Measurements from ENCODE around the gene GABRB1. TPM values are rescaled to one million over a fixed set of nuclear protein-coding genes. Genes with fewer than 3 reads are reported as not detected.

GABRB1 gene
- total RNA-seq, 1 donor from 2014 or later: 0.20 TPM

DNA sequence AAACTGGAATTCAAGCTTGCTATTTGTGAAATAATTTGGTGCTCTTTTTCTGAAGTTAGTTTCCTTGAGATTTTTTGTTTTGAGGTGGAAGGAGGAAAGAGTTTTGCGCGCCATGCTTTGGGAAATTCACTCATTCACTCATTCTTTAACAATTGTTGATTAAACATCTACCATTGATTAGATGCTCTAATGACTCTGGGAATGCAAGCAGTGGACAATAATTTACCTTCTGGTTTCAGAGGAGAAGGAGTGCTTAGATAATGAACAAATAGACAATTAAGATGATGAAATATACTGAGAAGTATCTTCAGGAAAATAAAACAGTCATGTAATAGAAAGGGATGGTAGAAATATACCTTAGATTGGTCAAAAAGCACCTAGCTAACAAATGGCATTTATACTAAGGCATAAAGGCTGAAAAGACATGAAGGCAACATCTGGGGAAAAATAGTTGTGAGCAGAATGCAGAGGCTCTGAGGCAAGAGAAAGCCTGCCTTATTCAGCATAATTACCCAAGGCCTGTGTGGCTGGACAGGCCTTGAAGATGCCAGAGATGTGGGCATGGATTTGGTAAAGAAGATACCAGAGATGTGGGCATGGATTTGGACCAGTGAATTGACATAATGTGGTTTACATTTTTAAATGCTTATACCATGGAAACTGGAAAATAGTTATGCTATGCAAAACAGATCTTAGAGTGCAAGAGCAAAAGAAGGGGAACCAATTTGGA lies 434.9 kb downstream of the GABRB1 start:
- peak; percentile 90 for DNase-seq (ENCODE audit: low read depth)

DNA sequence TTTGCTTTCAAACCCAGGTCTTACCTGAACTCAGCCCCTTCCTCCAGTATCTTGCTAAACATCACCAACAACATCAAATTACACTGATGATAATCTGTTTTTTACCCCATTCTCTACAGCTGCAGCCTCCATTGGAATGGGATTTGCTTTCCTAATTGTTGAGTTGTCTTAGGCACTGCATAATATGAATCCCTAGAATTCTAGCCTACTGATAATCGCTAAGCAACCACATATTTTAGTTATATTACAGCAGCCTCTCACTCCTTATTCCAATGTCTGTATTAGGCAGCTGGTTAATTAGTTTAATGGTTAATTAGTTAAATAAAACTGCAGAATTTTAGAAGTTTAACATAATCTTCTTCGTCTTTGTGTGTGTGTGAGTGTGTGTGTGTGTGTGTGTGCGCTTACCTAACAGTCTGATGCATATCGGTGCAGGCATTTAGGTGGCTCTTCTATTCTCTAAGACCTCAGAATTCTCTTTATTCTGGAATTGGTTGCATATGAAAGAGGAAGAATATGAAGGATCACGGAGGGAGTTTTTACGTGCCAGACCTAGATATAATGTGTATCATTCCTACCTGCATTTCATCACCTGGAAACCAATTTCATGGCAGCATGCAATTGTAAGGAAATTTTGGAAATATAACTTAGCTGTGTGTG lies 437.5 kb downstream of the GABRB1 start:
- no peak for DNase-seq (ENCODE audit: low read depth)

DNA sequence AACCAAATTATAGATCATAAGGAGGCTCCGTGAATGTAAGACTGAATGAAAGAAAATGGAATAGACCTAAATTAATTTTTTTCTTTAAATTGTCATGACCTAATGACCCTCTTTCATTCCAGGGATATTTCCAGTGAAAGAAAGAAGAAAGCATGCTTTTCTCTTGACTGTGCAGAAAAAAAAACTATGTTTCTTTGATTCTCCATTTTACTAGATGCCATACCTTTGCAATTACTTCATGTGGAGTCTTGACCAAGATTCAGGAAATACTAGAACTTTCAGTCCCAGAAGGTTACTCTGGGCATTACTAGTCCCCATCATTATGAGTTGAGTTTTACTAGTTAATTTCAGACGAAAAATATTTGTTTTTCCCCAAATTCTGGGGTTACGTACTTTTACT lies 438.6 kb downstream of the GABRB1 start:
- DNase-seq (ENCODE audit: low read depth): no peak

DNA sequence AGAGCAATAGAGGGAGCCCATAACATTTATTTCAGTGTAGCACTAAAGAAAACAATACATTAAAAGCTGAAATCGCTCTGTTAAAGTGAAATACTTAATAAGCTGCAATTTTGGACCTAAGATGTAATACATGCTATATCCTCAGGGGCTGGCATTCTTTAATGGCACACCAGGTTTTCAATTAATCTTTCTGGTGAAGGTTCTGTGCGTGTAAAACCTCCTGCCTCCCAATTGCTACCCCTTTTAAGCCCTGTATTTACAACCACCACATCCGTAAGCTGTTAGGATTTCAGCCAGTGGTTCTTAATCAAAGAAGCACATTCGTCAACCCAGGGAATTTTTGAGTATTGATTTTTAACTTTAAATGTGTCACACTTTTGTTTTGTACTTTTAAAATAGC lies 439.7 kb downstream of the GABRB1 start:
- DNase-seq (ENCODE audit: low read depth): no peak

DNA sequence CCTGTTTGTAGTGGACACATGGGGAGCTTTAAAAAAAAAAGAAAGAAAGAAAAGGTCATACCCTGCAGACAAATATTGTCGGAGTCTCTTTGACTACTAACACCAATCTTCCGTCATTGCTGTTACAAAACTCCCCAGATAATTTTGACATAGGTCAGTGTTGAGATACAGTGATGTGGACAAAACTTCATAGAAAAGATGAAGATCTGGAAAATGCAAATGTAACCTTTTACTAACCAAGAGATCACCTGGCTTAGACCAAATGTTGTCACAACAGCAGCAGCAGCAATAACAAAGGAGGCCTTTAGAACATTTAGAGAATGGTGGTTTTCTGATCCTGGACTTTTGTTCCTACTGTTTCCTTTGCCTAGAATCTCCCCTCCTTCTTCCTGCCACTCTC lies 440.2 kb downstream of the GABRB1 start:
- DNase-seq (ENCODE audit: low read depth): no peak

DNA sequence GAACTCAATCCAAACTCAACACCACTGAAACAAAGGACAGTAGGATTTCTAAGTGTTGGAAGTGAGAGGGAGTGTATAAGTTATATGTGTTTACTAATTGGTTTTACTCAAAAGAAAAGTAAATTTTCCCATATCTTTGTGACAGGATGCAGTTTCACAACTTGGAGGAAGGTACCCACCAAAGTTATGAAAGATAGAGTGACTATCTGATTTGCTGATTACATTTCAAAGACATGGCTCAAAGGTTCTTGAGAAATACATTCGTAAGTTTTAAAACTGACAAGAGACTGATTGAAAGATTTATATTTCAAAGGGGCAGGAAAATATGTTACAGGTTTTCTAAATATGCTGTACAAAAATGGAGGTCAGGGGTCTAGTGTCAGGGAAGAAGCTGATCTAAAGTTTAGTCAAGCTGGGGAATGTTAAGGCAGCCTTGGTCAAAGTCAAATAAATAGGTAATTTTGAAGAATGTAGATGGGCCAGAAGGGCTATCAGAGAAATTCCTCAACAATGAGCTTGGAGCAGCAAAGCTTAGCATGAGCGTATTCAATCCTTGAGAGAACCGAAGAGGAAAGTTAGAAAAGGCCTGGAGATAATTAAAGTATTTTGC lies 441.9 kb downstream of the GABRB1 start:
- no peak for DNase-seq (ENCODE audit: low read depth)

DNA sequence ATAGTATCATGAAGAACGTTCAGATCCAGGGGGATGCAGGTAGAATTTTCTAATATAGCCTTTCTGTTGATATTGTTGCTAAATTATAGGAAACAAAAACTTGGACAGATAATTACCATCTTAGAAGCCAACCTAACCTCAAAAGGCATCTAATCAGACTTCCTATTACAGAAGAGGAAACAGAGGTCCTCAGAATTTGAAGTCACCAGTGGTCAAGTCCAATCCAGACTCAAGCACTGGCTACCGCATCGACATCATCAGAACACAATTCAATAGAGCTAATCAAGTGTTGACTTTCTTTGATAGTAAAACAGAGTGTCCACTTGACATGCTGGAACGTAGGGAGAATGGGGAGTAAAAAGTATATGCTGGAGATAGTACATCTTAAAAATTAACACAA lies 443.4 kb downstream of the GABRB1 start:
- DNase-seq (ENCODE audit: low read depth): no peak

DNA sequence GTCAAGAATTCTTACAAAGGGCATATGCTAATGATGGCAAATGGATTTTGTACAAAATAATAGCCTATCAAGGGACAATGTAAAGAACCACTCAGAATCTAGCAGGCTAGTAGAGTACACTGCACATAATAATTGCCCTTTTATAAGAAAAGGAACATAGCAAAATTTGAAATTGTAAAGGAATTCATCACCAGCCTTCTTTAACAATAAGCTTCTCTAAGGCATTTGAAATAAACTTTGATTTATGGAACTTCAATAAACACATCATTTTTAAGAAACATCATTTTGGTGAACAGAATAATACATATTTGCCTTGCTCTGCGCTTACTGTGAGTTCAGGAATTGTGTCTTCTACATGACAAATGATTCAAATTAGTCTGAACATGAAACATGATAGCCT lies 444.0 kb downstream of the GABRB1 start:
- no peak for DNase-seq (ENCODE audit: low read depth)

Other genes starting within 250 kb of the GABRB1 start
- gene COX7B2, start 122.3 kb upstream of the GABRB1 start, total RNA-seq: not detected in 2 replicates
- gene GABRA4, start 38.0 kb upstream of the GABRB1 start, total RNA-seq: not detected in 2 replicates